ENCODE measurements around the gene R3HDML.
"Not testable (repeated sequence)": the region's sequence is repeated elsewhere in the genome, so short reads cannot be mapped to it uniquely, and the experiment has no call there.

Gene R3HDML

DNA sequence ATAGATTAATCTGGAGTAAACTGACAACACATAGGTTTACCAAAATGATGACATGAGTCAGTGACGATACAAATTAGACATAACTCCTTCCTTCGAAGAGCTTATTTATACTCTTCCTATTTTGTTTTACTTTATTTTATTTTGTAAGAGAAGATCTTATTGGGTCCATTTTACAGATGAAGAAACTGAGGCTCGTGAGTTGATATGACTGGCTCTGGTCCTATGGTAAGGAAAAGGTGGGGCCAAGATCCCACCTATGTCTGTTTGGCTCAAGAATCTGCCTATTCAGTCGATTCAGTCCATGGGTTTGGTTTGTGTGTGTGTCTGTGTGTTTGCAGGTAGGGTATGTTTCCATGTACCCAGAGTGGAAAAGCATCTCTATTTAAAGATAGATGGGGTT lies 8.4 kb upstream of the R3HDML start:
- DNase-seq (ENCODE audit: low read depth): no peak

DNA sequence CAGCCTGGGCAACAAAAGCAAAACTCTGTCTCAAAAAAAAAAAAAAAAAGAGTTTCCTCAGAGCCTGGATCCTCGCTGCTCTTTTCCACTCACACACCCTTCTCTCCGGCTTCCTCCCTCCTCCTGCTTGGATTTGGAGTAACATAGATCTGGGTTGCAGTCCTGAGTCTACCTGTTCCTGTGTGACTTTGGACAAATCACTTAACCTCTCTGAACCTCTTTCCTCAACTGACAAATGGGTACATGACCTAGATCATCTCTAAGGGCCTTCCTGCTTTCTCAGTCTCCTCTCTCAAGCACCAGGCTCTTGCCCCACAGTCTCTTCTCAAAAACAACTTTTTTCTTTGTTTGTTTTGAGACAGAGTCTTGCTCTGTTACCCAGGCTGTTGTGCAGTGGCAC lies 5.6 kb upstream of the R3HDML start:
- DNase-seq (ENCODE audit: low read depth): no peak

GRCh38 chr20:44334306-44334705 lies 2.5 kb upstream of the R3HDML start:
- DNase-seq (ENCODE audit: low read depth): no peak

GRCh38 chr20:44334709-44335108 lies 2.1 kb upstream of the R3HDML start:
- no peak for DNase-seq (ENCODE audit: low read depth)

DNA sequence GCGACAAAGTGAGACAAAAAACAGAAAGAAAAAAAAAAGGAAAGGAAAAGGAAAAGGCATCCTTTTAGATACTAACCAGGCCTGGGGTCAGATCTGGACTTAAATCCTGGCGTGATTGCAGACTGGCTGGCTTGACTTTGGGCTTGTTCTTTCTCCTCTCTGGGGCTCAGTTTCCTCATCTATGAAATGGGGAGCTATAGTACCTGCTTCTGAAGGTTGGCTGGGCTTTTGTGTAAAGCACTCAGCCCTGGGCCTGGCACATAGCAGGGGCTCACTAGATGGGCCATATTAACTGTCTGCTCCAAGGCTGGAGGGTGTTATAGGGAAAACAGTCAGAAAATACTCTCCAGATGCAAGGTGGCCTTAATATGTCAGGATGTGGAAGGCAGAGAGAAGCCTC lies 1.2 kb upstream of the R3HDML start:
- DNase-seq (ENCODE audit: low read depth): no peak

DNA sequence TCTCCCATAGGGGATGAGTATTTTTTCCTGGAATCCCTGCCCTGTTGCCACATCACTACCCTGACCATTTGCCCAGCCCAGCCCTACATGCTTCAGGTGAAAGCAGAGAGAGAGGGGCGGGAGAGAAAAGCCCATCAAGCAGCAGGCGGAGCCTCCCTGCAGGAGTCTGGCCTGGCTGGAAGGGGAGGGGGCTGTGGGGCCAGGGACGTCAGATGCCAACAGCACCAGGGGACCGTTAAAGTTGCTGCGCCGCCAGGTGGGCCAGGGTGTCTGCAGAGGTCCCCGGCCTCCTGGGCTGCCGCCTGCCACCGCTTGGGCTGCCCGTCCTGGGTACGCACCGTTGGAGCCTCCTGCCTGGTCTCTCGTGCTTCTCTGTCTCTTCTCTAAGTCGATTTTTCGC lies 757 bp upstream of the R3HDML start:
- DNase-seq (ENCODE audit: low read depth): no peak

DNA sequence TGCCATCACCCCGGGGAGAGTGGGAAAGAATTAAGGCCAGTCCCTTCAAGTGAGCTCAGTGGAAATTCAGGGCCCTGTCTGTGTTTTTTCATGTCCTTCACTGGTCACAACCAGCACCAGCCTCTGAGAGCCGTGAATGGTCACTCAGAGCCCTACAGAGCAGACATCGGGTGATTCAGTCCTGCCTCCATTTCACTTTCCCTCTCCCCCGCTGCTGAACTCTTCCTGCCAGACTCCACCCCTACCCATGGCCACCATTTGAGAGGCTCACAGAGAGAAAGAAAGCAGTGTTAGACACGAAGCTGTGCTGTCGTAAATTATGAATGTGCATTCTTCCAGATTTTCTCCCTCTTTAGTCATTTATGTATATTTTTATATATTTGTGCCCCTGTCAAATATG lies 5.4 kb downstream of the R3HDML start:
- no peak for DNase-seq (ENCODE audit: low read depth)

- no peak for DNase-seq (ENCODE audit: low read depth)
Measured at GRCh38 chr20:44343162-44343675, 6.4 kb downstream of the R3HDML start.

DNA sequence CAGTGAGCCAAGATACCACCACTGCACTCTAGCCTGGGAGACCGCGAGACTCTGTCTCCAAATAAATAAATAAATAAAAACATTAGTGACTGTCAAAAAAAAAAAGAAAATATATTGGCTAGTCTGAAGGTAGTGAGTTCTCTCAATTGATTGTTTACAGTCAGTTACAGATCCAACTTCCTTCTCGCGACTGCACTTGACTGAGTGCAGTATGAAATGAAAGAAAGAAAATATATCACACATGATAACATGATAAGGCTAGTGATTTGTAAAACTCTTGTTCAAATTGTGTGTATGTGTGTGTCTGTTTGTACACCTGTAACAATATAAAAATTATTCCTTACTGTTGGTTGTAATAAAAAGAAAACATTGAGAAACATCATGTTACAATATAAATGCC lies 7.9 kb downstream of the R3HDML start:
- DNase-seq (ENCODE audit: low read depth): no peak

- DNase-seq (ENCODE audit: low read depth): no peak
Measured at GRCh38 chr20:44345147-44345546, 8.3 kb downstream of the R3HDML start.

DNA sequence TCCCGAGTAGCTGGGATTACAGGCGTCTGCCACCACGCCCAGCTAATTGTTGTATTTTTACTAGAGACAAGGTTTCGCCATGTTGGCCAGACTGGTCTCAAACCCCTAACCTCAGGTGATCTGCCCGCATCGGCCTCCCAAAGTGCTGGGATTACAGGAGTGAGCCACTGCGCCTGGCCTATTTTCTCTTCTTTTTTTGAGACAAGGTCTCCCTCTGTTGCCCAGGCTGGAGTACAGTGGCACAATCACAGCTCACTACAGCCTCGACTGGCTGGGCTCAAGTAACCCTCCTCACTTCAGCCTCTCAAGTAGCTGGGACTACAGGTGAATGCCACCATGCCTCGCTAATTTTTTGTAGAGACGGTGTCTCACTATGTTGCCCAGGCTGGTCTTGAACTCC lies 9.1 kb downstream of the R3HDML start:
- not testable (repeated sequence) for DNase-seq (ENCODE audit: low read depth)

DNA sequence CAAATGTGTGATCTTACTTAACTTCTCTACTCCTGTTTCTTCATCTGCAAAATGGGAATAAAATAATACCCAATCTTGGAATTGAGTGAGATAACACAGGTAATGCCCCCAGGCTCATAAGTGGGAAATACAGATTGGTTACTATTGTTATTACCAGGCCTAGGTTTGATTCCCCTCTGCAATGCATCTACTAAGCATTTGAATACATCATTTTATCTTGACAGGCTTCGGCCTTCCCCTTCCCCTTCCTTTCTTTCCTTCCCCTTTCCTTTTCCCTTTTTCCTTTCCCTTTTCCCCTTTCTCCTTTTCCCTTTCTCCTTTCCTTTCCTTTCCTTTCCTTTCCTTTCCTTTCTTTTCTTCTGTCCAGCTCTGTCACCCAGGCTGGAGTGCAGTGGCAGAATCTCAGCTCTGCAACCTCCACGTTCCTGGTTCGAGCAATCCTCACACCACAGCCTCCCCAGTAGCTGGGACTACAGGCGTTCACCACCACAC lies 11.4 kb downstream of the R3HDML start:
- DNase-seq (ENCODE audit: low read depth): no peak

DNA sequence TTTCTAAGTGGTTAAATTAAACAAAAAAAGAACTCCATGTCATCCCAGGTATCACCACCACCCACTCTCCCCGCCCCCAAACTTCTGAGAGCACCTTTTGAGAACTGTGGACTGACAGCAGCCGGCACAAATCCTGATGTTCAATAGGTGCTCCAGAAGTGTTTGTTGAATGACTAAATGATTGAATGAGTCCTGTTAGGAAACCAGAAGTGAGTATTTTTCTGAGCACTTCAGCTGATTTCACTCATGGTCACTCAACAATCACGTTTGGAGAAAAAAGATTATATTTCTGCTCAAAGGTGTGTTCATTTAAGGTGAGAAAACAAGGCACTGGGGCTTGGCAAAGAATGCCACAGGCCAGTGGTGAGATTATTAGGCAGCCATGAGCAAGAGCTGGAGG lies 12.5 kb downstream of the R3HDML start:
- no peak for DNase-seq (ENCODE audit: low read depth)

DNA sequence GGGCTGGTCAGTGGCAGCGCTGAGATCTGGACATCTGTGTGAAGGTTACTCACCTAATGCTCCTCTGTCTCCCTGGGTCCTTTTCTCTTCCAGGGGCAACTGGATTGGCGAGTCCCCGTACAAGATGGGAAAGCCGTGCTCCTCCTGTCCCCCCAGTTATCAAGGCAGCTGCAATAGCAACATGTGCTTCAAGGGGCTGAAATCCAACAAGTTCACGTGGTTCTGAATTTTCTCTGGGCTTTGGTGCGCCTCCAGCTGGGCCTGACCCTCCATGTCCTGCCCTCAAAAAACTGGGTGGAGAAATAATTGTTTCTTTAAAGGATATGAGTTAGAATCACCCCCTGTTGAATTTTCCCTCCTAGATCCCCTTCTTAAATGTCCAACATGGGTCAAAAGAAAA lies 13.7 kb downstream of the R3HDML start:
- DNase-seq (ENCODE audit: low read depth): no peak

GRCh38 chr20:44354979-44355497 lies 18.2 kb downstream of the R3HDML start:
- no peak for DNase-seq (ENCODE audit: low read depth)

- DNase-seq (ENCODE audit: low read depth): no peak
Measured at GRCh38 chr20:44355498-44356352, 18.9 kb downstream of the R3HDML start, which contains the start of gene HNF4A. TSS of gene HNF4A (plus strand) at chr20:44355699. CDS start at chr20:44355805, 106 bp downstream.

DNA sequence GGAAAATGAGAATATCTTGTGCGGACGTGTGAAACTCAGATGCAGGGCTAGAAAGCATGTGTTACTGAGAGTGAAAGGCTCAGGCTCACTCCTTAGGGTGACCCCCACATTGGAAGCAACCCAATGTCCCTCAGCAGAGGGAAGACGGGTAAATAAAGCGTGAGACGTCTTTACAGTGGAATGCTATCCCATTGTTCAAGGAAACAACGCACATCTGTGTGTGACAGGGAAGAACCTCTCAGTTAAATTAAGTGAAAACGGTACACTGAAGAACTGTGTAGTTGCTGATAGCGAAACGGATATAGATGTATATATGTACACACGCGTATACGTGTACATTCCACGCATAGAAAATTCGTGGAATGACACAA lies 19.5 kb downstream of the R3HDML start:
- no peak for DNase-seq (ENCODE audit: low read depth)

GRCh38 chr20:44357020-44357419 lies 20.2 kb downstream of the R3HDML start:
- no peak for DNase-seq (ENCODE audit: low read depth)

DNA sequence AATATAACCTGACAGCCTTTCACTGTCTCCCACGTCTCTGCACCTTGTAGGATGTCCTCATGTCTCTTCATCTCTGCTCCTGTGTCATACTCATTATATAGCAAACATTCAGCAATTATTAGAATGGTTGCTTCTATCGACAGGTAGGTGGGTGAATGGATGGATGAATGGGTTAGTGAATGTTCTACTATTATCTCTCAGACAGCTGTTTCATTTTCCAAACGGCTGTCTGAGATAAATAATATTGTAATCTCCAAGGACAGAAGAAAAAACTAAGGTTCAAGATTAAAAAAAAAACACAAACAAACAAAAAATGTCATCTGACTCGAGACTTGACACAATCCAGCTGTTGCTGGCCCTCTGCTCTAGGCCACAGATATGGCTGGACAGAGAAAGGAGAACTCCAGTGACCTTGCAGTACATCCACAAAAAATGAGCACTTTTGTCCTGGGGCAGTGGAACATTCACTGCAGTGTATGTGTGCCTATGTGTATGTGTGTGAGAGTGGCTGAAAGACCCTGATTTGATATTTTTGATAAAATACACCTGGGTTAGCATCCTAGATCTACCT lies 20.8 kb downstream of the R3HDML start:
- DNase-seq (ENCODE audit: low read depth): no peak

DNA sequence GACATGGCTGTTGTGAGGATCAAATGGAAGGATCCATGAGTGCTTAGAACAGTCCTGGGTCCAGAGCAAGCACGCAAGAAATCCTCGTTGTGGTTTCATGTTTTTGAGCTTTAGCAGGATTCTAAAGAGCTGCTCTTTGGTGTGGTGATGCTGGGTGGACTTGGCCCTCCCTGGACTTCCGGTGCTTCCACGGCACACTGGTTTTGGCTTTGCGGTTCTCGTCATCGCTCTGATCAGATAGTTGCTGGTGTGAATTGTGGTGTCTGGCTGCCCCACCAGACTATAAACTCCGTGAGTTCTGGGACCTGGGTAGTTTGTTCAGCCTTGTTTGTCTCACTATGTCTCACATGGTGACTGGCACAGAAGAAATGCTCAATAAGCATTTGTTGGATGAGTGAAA lies 21.9 kb downstream of the R3HDML start:
- no peak for DNase-seq (ENCODE audit: low read depth)

DNA sequence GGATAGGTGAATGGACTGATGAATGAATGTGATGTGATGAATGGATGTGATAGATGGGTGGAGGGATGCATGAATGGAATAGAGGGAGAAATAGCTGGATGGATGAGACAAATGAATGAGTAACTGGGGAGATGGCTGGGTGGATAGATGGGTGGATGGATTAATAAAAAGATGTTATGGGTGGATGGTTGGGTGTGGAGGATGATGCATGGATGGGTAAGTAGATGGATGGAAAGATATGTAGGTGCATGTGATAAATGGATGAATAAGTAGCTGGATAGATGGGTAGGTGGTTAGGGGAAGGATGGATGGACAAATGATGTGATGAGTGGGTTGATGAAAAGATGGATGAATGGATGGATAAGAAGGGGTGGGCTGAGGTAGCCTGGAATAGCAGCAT lies 23.4 kb downstream of the R3HDML start:
- no peak for DNase-seq (ENCODE audit: low read depth)

DNA sequence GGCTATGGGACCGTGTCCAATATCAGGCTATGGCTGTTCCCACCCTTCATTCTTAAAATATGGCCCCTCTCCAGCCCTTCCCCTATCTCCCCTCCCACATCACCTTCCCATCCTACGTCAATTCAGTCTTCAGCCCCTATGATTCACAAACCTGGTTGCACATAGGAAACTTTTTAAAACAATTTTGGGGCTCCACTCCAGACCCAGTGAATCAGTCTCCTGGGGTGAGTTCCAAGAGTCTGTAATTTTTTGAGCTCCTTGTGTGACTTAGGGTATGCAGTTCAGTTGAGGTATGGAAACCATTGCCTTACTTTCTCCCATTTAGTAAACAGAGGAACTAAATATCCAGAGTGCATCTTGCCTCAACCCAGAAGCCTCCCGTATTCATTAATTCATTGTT lies 24.2 kb downstream of the R3HDML start:
- no peak for DNase-seq (ENCODE audit: low read depth)

- DNase-seq (ENCODE audit: low read depth): no peak
Measured at GRCh38 chr20:44362466-44362940, 25.7 kb downstream of the R3HDML start.
